EL (cell line): ENCODE measurements around the gene ACRV1.
"Not testable (repeated sequence)": the region's sequence is repeated elsewhere in the genome, so short reads cannot be mapped to it uniquely, and the experiment has no call there.

Source experiments
- DNase-seq: peaks from one replicate; pipeline ENCODE4 v3.0.0-alpha.2; 2016

ACRV1 gene

GRCh38 chr11:125680747-125681146 is at the start of gene ACRV1:
Gene ACRV1, minus strand, starts transcription at chr11:125680847. Its CDS starts 67 bp downstream, at chr11:125680780.
- no peak for DNase-seq

- no peak for DNase-seq
Measured at GRCh38 chr11:125728969-125729368, 48.3 kb upstream of the ACRV1 start.

- peak; percentile 11 for DNase-seq
Measured at GRCh38 chr11:125724125-125724524, 43.5 kb upstream of the ACRV1 start.

GRCh38 chr11:125720781-125721180 is 40.1 kb upstream of the ACRV1 start:
- peak; percentile 31 for DNase-seq

- DNase-seq, result not testable (repeated sequence)
Measured at GRCh38 chr11:125704686-125705085, 24.0 kb upstream of the ACRV1 start.

- DNase-seq, result no peak
Measured at GRCh38 chr11:125701858-125702621, 21.4 kb upstream of the ACRV1 start.

- DNase-seq, result no peak
Measured at GRCh38 chr11:125701018-125701610, 20.5 kb upstream of the ACRV1 start.

- DNase-seq, result no peak
Measured at GRCh38 chr11:125694951-125695350, 14.3 kb upstream of the ACRV1 start.

GRCh38 chr11:125692887-125693286 is 12.2 kb upstream of the ACRV1 start:
- no peak for DNase-seq

- DNase-seq, result no peak
Measured at GRCh38 chr11:125690006-125690405, 9.4 kb upstream of the ACRV1 start.

- no peak for DNase-seq
Measured at GRCh38 chr11:125689274-125689859, 8.7 kb upstream of the ACRV1 start.

- no peak for DNase-seq
Measured at GRCh38 chr11:125688632-125689031, 8.0 kb upstream of the ACRV1 start.

- DNase-seq, result no peak
Measured at GRCh38 chr11:125688066-125688465, 7.4 kb upstream of the ACRV1 start.

GRCh38 chr11:125685228-125685627 is 4.6 kb upstream of the ACRV1 start:
- no peak for DNase-seq

GRCh38 chr11:125679837-125680236 is 810 bp downstream of the ACRV1 start:
- DNase-seq, result no peak

GRCh38 chr11:125679397-125679796 is 1.2 kb downstream of the ACRV1 start:
- no peak for DNase-seq

GRCh38 chr11:125675196-125675595 is 5.5 kb downstream of the ACRV1 start:
- DNase-seq, result no peak

- DNase-seq, result no peak
Measured at GRCh38 chr11:125674210-125674609, 6.4 kb downstream of the ACRV1 start.

GRCh38 chr11:125671561-125671960 is 9.1 kb downstream of the ACRV1 start:
- no peak for DNase-seq

GRCh38 chr11:125670172-125670571 is 10.5 kb downstream of the ACRV1 start:
- DNase-seq, result no peak

GRCh38 chr11:125667151-125667550 is 13.5 kb downstream of the ACRV1 start:
- no peak for DNase-seq

- no peak for DNase-seq
Measured at GRCh38 chr11:125663910-125664309, 16.7 kb downstream of the ACRV1 start.

GRCh38 chr11:125662689-125663088 is 18.0 kb downstream of the ACRV1 start:
- no peak for DNase-seq

- no peak for DNase-seq
Measured at GRCh38 chr11:125649465-125650166, 31.0 kb downstream of the ACRV1 start.
